Activated CD4-positive, alpha-beta T cell treated with anti-CD3 and anti-CD28 coated beads for 48 hours (primary cell): ENCODE data around the gene FAM200B.

Experiments used
- DNase-seq: peaks from one replicate; pipeline ENCODE4 v3.0.0-alpha.2; 2020

Gene FAM200B

DNA sequence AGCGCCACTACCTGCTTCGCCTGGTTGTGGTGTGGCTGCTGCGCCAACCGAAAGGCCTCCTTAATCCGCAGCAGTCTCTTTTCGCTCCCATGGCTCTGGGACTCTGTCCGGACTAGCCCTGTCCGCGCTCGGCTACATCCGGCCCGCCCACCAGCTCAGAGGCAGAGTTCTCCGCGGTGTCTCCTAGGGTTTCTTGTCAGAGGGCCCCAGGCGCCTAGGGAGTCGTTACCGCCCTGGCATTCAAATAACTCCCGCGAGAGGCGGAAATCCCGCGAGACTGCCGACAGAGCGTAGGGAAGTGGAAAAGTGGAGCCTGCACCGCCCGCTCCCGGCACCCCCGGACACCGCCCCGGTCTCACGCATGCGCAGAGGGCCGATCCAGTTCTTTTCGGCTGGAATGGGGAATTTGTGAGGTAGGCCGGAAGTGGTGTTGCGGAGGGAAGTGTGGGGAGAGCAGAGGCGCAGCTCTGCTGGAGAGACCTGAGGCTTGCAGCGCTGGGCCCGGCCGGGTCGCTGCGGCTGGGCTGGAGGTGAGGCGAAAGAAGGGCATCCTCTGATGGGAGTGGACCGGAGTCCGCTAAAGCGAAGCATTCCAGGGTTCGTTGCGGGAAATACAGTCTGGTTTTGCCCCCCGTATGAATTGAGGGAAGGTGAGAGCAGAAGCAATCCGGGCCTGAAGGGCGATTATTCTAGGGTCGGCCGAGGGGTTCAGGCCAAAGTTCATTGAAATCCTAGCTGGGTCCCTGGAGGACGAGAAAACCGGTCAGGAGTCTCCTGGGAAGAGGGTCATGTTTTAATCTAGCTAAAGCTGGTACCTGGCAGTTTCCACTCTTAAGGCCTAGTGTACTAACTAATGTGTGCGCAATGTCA lies at the start of gene FAM200B:
FAM200B (plus strand) TSS at position 456 of the 870 bp plus-strand sequence. CDS start 5,151 bp downstream, outside the sequence.
- DNase-seq = peak; percentile 100

DNA sequence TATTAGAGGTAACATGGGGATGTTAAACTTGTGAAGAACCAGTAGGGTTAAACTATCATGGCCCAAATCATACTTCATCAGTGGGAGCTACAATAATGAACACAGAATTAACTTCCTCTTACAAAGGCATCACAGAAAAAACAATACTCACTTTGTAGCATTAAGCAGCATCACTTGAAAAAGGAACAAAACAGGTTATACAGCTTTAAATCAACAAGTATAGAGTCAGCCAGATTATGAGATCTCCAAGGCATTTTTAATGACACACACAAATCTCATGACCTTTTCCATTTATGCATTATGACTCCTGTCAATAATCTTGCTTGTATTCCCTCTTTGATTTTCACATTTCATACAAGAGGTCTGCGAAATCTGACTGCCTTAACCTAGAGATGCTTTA lies 44.8 kb upstream of the FAM200B start:
- DNase-seq = no peak

DNA sequence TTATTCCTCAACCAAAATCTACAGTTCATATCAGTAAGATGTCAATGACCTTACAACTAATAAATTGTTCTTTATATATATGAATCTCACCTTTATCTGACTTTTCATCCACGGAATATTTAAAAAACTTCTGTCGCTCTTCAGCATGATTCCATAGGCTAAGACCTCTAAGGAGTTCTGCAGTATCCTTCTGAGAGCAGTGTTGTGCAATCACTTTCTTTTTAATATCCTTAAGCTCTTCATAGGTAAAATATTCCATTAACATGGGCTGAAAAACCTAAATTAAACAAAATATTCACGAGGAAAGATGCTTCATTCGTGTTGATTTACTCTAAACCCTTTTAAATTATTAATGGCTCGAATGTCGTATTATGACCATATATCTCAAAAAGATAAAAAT lies 43.2 kb upstream of the FAM200B start:
- no peak for DNase-seq

DNA sequence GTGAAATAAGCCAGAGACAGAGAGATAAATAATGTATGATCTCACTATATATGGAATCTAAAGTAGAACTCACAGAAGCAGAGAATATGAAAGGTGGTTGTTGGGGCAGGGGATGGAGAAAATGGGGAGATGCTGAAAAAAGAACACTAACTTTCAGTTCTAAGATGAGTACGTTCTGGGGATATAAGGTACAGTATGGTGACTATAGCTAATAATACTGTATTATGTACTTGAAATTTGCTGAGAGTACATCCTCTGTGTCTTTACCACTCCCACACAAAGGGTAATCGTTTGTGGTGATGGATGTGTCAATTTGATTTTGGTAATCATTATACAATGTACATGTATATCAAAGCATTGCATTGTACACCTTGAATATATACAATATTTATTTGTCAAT lies 33.0 kb upstream of the FAM200B start:
- DNase-seq = no peak

DNA sequence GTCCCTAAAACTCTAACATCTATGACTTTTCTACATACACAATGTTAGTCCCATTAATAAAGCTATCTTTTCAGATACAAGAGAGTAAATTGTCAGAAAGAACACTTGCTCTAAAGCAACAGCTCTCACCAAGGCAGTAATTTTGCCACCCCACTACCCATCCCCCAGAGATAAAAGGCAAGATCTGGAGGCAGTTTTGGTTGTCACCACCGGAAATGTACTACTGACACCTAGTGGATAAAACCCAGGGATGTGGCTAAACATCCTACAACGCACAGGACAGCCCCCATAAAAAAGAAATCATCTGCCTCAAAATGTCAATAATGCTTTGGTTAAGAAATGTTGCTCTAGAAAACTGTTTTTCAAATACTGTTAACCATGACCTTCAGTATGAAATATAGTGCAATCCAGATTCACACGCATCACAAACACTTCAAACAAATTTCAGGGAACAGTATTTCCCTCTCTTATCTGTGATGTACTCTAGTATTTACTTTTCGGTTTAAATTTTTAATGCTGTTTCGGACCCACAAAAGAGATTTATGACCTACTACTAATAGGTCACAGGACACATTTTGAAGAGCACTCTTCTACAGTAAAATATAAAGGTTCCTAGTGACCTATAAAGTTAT lies 31.6 kb upstream of the FAM200B start:
- DNase-seq = peak; percentile 60

DNA sequence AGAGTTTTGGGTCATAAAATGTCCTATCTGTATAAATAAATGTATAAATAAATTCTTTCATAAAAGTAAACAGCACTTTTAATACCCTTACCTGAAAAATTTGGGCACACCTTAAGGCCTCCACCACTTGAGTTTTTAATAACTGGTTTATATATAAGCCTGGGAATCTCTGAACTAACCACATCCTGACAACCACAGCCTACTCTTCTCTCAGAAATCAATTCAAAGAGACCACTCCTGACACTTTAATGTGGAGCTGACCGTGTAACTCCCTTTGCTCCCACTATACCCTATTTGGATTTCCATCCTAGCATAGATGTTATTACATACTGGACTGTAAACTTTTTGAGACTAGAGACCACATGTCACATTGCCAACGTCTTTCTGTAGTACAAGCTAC lies 30.0 kb upstream of the FAM200B start:
- no peak for DNase-seq

DNA sequence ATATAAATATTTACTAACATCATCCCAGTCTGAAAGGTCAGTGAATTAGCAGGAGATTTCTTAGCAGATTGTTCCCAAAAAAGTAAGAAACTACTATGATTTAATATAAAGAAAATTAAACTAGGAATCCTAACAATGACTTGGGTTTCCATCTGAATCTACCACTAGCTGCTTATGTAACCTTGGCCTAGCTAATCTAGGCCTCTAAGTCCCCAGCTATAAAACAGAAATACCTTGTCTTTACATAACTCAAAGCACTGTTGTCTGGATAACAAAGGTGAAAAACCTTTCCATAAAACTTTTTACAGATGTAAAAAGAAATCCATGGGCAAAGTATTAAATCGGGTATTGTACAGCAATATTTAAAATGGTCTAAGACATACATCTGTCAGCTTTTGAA lies 29.4 kb upstream of the FAM200B start:
- no peak for DNase-seq

DNA sequence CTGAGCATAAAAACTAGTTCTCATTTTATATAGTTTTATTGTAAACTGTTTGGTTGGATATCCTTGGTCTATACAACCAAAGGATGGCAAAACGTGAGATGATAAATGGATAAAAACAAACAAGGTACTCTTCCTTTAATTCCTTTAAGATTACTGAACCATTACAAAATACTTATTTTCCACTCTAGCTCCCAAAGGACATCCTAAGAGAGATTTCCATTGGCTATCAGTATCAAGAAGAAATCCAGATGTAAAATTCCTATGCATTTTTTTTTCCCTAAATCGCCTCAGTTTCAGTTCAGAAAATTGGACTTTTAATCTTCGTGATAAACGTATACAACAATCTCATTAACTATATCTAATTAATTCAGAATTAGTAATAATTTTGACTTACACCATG lies 28.8 kb upstream of the FAM200B start:
- no peak for DNase-seq

DNA sequence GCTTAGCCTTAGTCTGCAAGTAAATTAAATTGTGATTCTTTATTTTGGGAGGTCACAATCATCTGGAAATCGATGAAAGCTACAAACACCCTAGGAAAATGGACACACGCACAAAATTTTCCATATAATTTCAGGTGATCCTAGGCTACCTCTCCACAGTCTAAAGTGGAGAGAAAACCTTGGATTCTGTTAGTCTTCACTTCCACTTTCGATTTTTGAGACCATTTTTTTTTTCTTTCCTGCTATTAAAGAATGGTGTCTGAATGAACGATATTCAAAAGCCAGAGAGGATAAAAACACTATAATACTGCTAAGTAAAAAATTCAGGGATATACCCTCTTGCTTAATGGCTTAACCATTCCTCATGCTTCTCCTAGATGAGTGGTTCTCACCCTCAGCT lies 28.2 kb upstream of the FAM200B start:
- no peak for DNase-seq

DNA sequence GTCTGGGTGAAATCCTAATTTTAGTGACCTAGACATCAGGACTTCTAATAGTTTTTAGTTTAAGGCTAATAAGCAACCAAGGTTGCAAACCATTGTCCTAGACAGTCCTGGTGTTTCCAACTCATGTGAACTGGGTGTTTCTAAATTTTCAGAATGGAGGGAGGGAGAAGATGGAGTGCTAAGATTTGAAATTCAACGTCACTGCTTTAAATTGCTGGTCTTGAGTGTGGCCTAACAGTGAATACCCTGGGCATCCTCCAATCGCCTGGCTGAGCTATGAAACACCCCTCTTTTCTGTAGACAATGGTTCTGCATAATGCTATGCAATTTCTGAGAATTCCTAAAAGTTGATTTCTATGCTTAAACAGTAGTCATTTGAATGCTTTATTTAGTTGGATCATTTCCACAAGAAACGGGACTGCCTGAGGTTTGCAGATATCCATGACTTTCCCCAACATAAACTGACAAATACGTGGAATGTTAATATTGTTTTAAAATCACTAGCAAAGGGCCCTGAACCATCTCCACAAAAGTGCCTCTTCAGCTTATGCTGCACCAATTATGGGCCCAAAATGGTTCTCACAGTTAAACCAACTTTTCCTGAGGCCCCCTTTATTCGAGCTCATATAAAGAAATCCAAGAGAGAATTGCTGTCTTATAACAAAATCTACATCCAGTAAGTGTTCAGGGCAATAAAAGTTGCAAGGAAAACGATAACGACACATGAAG lies 27.6 kb upstream of the FAM200B start:
- DNase-seq = peak; percentile 18

DNA sequence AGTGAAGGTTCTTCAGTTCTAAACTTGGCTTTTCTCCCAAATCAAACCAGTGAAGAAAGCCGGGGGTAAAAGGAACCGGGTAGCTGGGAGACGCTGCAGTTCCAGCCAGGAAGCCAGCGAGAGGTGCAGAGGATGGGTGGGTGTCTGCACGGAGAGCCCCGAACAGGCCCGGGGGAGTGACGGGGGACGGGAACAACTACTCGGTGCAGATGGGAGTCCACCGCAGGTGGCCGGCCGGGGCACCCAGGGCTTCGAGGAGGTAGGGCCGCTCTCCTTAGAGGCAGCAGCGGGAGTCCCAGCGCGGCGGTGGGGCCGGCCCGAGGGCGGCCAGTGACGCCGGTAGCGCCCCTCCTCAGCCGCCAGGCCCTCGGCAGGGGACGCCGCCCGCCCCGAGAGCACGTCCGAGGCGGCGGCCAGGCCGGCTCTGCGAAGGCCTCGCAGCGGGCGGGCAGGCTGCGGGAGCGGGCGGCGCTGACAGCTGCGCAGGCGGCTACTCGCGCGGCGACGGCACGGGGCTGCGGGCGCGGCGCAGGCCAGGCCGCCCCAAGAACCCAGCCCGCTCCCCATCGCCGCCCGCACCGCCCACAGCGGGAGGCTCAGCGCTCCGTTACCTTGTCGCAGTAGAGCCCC lies 26.9 kb upstream of the FAM200B start:
- DNase-seq = peak; percentile 54

DNA sequence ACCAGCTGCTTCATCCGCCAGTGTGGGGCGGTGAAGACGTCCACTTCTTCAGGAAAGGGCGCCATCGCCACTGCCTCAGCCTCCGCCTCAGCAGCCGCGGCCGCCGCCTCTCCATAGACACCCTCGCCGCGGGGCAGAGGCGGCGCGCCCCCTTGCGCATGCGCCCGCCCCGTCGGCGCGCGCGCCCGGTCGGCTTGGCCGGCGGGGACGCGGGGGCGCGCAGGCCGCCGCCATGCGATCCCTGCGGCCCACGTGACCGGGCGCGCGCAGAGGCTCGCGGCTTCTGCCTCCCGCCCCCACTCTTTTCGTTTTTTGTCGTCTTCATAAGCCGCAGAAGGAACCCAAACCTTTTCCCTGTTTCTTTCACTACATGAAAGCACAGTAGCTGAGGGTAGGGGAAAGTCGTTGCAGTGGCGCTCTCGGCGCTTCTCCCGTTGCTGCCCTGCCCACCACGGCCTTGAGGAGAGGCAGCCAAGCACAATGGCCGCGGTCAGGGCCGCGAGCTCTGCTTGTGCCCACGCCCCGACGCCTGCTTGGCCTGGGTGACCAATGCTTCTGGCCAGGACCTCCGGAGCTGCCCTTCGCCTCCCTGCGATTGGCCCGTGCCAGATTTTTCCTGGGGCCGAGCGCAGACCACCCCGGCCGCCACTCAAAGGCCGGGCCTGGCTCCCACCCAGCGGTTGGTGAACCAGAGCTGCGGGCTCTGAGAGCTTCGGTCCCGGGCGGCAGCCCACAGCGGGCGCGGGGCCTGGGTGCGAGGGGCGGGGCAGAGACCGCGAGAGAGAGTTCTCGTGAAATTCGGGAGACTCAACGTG lies 26.2 kb upstream of the FAM200B start, which contains the start of gene FBXL5:
FBXL5 (minus strand) TSS at position 135 of the 815 bp plus-strand sequence; CDS start at position 65, 70 bp downstream.
- DNase-seq = peak; percentile 86

DNA sequence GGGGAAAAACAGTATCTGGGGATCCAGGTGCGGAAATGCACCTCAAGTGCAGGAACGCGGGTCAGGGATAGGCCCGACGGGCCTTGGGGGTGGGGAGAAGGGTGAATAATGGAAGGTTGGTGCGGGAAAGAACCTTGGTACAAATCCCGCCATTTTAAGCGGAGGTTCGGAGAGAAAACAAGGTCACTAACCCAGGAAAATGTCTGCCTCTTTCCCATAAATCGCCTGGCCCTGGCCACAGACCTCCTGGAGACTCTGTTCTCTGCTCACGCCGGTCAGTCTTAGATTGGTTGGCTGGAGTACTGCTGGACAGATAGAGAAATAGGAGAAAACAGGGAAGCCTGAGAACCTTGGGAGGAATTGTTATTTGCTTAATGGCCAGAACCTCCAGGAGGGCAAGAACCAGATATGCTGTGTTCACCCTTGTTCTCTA lies 25.6 kb upstream of the FAM200B start:
- no peak for DNase-seq

DNA sequence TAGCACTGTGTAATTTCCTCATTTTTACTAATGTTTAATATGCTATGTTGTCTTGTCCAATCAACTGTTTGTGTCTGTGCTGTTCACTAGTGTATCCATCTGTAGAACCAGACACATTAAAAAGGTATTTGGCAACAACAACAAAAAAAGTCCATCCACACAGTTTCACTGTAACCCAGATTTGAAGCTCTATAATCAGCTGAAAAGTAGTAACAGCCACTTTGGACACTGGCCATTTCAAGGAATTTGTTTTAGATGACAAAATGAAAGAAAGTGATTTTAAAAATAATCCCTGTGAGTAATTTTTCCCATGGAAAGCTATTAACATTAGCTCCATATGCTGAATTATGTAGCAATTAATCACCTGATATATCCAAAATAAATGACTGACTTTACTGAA lies 24.3 kb upstream of the FAM200B start:
- DNase-seq = no peak

DNA sequence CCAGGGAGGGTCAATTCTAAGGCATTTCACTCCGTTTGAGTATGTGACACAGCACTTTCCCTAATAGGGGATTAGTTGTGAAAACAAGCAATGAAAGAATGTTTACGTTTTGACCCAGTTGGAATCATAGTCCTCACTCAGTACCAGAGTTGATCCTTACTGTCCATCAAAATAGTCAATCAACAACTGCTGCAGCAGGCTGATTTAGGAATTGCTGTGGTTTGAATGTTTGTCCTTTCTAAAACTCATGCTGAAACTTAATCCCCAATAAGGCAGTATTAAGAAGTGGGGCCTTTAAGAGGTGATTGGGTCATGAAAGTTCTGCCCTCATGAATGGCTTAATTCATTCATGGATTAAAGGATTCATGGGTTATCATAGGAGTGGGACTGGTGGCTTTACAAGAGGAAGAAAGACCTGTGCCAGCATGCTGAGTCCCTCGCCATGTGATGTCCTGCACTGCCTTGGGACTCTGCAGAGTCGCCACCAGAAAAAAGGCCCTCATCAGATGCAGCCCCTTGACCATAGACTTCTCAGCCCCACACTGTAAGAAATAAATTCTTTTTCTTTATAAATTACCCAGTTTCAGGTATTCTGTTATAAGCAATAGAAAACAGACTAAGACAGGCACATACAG lies 23.4 kb upstream of the FAM200B start:
- DNase-seq = no peak

DNA sequence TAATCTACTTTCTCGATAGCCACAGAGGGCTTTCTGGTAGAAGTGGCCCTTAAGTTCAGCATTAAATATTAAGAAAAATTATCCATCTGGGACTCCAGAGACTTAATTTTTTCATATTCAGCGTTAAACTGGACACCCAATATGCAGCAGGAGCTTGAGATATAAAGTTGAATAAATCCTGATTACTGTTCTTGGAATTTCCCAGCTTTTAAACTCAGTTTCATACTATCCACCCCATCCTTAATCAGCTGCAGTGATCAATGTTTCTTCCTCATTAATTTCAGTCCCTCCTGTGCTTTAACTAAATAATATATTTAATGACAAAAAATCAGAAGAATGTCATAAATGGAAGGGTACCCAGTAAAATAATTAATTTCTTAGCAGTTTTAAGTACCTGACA lies 22.8 kb upstream of the FAM200B start:
- no peak for DNase-seq

DNA sequence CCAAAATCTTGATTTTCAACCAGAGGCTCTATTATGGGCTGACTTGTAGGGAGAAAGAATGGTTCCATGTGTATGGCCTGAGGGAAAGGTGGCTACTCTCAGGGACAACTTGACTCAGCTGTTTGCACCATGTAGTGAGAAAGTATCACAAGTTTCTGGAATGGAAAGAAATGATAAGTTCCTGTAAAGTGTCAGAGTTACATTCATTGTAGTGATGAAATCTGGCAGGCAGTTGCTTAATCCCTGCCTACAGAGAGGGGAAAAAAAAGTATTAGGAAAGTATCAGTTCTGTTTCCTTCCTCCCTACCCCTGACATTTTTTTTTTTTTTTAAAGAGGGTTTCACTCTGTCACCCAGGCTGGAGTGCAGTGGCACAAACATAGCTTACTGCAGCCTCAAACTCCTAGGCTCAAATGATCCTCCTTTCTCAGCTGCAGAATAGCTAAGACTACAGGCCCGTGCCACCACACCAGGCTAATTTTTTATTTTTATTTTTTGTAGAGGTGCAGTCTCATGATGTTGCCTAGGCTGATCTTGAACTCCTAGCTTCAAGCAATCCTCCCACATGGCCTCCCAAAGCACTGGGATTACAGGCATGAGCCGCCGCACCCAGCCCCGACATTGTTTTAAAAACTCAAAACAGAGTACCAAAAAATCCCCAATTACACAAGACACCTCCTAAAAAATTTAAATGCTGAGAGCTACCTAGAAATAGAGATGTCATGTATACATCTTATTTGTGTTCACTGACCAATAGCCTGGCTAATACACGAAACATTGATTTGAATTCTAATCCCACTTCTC lies 21.7 kb upstream of the FAM200B start:
- peak; percentile 20 for DNase-seq

DNA sequence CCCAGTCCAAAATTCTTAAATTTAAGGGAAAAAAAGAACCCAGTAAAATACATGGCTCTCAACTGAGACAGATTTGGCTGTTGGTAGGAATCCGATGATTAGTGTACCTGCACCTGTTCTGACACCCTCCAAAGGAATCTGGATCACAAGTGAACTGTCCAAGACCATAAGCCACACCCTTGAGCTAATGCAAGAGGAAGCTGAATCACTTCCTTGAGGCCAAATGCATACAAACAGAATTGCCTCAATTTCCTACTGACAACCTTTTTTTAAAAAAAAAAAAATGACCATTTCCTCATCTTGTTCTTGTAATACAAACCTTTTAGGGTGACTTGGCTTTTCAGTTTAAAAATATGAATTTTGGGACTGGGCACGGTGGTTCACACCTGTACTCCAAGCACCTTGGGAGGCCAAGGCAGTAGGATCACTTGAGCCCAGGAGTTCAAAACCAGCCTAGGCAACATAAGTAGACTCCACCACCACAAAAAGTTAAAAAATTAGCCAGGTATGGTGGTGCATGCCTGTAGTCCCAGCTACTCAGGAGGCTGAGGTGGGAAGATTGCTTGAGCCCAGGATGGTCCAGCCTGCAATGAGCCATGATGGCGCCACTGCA lies 15.8 kb upstream of the FAM200B start:
- DNase-seq = no peak

DNA sequence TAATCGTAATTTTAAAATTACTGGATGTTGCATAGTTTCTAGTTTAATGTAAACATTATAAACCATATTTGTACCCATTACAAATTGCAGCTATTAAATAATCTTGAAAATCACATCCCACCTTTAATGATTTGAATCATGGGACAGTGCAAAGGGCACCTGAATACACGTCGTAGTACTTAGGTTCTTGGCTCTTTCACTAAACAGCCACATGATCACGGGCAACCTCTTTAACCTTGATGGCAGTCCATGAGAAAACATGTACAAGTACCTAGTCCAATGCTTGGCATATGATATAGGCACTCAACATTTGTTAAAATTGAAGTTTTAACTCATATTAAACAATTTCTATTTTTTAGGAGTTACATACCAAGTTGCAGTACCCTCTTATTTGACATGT lies 14.6 kb upstream of the FAM200B start:
- no peak for DNase-seq
